Measurements from ENCODE around the gene COL13A1.

Gene COL13A1

DNA sequence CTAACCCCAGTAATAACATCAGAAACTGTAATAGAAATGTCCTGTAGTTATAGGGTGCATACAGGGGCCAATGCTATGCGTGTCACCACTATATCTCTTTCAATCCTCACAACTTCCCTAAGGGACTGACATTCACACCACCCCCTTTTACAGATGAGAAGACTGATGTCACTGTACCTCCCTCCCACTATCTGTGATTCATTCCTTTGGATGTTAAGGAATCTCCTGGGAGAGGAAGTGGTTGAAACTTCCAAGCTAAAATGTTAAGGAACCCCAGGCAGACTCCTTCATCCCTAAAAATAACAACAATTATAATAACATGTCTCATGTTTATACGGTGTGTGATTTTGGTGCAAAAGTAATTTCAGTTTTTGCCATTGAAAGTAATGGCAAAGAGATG, 5.4 kb downstream of the COL13A1 start:
- TF ChIP-seq POLR2A (IDR thresholded peaks at IDR 0.05; ENCODE audit: extremely low read depth, insufficient read length) (no peak), MAX (IDR thresholded peaks at IDR 0.05; ENCODE audit: low read depth, low read length) (no peak)
- TF ChIP-seq, protein P1, sequence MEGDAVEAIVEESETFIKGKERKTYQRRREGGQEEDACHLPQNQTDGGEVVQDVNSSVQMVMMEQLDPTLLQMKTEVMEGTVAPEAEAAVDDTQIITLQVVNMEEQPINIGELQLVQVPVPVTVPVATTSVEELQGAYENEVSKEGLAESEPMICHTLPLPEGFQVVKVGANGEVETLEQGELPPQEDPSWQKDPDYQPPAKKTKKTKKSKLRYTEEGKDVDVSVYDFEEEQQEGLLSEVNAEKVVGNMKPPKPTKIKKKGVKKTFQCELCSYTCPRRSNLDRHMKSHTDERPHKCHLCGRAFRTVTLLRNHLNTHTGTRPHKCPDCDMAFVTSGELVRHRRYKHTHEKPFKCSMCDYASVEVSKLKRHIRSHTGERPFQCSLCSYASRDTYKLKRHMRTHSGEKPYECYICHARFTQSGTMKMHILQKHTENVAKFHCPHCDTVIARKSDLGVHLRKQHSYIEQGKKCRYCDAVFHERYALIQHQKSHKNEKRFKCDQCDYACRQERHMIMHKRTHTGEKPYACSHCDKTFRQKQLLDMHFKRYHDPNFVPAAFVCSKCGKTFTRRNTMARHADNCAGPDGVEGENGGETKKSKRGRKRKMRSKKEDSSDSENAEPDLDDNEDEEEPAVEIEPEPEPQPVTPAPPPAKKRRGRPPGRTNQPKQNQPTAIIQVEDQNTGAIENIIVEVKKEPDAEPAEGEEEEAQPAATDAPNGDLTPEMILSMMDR (IDR thresholded peaks at IDR 0.05; ENCODE audit: low read depth, low read length): no peak
- no peak overlapping the region for H3K4me3 ChIP-seq (ENCODE audit: low read depth, low read length)
- DNase-seq (ENCODE audit: low read depth): no peak

- H3K4me3 ChIP-seq (ENCODE audit: low read depth, low read length): no peak overlapping the region
- peak; percentile 25 for DNase-seq (ENCODE audit: low read depth)
- TF ChIP-seq MAX (IDR thresholded peaks at IDR 0.05; ENCODE audit: low read depth, low read length): no peak
- no peak for TF ChIP-seq MYC (IDR thresholded peaks at IDR 0.05; ENCODE audit: low read depth, low read length)
- TF ChIP-seq POLR2A (IDR thresholded peaks at IDR 0.05; ENCODE audit: extremely low read depth, insufficient read length): no peak
- TF ChIP-seq, protein P1 (IDR thresholded peaks at IDR 0.05; ENCODE audit: low read depth, low read length): no peak
Measured at GRCh38 chr10:69807696-69808095, 6.0 kb downstream of the COL13A1 start.

- no peak overlapping the region for H3K4me3 ChIP-seq (ENCODE audit: low read depth, low read length)
- TF ChIP-seq, protein P1 (IDR thresholded peaks at IDR 0.05; ENCODE audit: low read depth, low read length): no peak
- TF ChIP-seq POLR2A (IDR thresholded peaks at IDR 0.05; ENCODE audit: extremely low read depth, insufficient read length): no peak
- no peak for TF ChIP-seq MAX (IDR thresholded peaks at IDR 0.05; ENCODE audit: low read depth, low read length)
- TF ChIP-seq MYC (IDR thresholded peaks at IDR 0.05; ENCODE audit: low read depth, low read length): no peak
- DNase-seq (ENCODE audit: low read depth): no peak
Measured at GRCh38 chr10:69809318-69809717, 7.6 kb downstream of the COL13A1 start.

DNA sequence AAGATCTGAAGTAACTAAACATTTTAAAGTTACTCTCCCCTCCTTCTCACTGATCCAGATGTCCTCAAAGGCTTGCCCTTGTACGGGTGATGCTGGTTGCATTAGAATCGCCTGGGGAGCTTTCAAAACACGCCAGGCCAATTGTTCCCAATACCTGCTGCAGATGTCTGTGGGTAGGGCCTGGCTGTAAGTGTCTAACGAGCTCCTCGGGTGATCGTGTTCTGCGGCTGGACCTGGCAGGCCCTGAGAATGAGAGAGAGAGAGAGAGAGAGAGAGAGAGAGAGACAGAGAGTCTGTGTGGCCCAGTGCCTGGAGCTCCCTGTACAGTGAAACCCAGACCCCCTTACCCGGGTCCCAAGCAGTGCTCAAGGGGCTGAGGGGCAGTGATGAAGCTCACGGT, 8.4 kb downstream of the COL13A1 start:
- no peak for DNase-seq (ENCODE audit: low read depth)
- TF ChIP-seq POLR2A (IDR thresholded peaks at IDR 0.05; ENCODE audit: extremely low read depth, insufficient read length) (no peak), MYC (IDR thresholded peaks at IDR 0.05; ENCODE audit: low read depth, low read length) (no peak), MAX (IDR thresholded peaks at IDR 0.05; ENCODE audit: low read depth, low read length) (no peak)
- TF ChIP-seq, protein P1 (IDR thresholded peaks at IDR 0.05; ENCODE audit: low read depth, low read length): no peak
- no peak overlapping the region for H3K4me3 ChIP-seq (ENCODE audit: low read depth, low read length)

GRCh38 chr10:69810675-69811397, 9.1 kb downstream of the COL13A1 start:
- TF ChIP-seq, protein P1 (IDR thresholded peaks at IDR 0.05; ENCODE audit: low read depth, low read length): no peak
- TF ChIP-seq MAX (IDR thresholded peaks at IDR 0.05; ENCODE audit: low read depth, low read length): no peak
- TF ChIP-seq MYC (IDR thresholded peaks at IDR 0.05; ENCODE audit: low read depth, low read length): no peak
- TF ChIP-seq POLR2A (IDR thresholded peaks at IDR 0.05; ENCODE audit: extremely low read depth, insufficient read length): no peak
- H3K4me3 ChIP-seq (ENCODE audit: low read depth, low read length): no peak overlapping the region
- DNase-seq (ENCODE audit: low read depth): no peak
